GM21528 (cell line): ENCODE measurements around the gene CDK11A.
"Not testable (repeated sequence)": the region's sequence is repeated elsewhere in the genome, so short reads cannot be mapped to it uniquely, and the experiment has no call there.

Source experiments
- ATAC-seq: cut with Tn5 transposase; IDR thresholded peaks from one replicate; pipeline ENCODE4 v1.9.1; 2021; ENCODE audit warnings: mild to moderate bottlenecking, moderate library complexity; ENCODE audit not compliant: unreplicated experiment, low FRiP score

Gene CDK11A

GRCh38 chr1:1664941-1665814 is 59.0 kb downstream of the CDK11A start:
- ATAC-seq, result no peak

GRCh38 chr1:1664318-1664717 is 59.8 kb downstream of the CDK11A start:
- ATAC-seq, result not testable (repeated sequence)

GRCh38 chr1:1662830-1663560 is 61.2 kb downstream of the CDK11A start:
- ATAC-seq, result not testable (repeated sequence)

GRCh38 chr1:1662392-1662791 is 61.8 kb downstream of the CDK11A start:
- not testable (repeated sequence) for ATAC-seq

- peak; percentile 84 for ATAC-seq
Measured at GRCh38 chr1:1658583-1659549, 65.3 kb downstream of the CDK11A start, which contains the start of gene CDK11B. Gene CDK11B (minus strand): TSS chr1:1659004. CDS start chr1:1657485, 1,519 bp downstream.
